Hematopoietic multipotent progenitor cell treated with erythropoietin and hydrocortisone succinate and interleukin-3 and kit ligand, for 4 days (in vitro differentiated cells): ENCODE results near the gene STMND1.
A peak's percentile ranks its signal among the peaks of the same experiment; 100 is the strongest.
"Not testable (repeated sequence)": the region's sequence is repeated elsewhere in the genome, so short reads cannot be mapped to it uniquely, and the experiment has no call there.

Experiments used
- DNase-seq: peaks from one replicate; pipeline ENCODE4 v3.0.0-alpha.2; 2015

The STMND1 gene

DNA sequence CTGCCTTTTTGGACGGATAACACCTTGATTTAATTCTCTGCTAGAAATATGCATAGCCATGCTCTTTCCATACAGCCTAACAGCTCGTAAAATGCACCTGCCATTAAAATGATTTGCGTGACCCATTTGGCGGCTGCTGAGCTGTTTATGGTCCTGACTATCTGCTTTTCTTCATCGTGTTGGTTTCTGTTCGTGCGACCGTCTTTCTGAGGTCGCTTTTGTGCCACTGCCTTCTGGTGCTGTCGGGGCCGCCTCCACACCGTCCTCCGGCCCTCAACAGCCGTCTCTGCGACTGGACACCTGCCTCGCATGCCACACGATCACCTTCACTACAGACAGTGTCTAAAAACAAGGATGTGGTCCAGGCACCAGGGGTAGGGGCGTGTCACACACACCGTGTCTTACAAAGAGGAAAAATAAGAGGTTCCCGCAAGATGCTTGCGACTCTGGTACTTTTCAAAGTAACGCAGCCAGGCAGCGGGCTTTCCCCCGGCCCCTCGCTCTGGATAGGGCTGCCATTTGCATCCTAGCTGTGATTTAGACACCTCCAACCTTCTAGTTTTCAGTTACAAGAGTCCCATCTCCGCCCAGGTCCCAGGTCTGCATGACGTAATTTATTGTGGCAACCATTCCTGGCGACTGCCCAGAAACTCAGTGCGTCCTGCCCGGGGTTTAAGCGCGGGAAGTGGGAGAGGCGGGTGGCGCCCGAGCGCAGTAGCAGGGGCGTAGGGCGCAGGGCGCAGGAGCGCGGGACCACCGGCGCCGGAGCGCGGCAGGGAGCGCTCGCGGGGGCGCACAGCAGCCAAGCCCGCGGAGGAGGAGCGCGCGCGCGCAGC, at the start of gene STMND1:
TSS of gene STMND1 (plus strand) at position 629 of the 836 bp plus-strand sequence. CDS start 208 bp downstream, outside the sequence.
- peak; percentile 46 for DNase-seq

DNA sequence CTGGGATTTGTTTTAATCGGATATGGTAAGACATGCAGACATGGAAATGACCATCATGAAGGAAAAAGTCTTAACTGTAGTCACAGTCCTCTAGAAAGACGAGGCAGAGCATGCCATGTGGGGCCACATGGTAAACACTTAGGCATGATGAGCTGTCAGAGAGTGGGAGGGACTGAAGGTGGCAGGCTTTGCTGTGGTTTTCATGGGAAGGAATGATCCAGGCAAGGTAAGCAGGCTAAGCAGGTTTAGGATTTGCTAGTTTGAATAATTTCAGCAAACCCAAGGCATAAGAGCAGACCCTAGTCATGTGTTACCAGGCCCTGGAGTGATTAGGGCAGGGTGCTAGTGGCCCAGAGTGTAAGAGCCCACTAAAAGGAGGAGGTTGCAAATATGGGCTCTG, 47.2 kb upstream of the STMND1 start:
- DNase-seq, result no peak

DNA sequence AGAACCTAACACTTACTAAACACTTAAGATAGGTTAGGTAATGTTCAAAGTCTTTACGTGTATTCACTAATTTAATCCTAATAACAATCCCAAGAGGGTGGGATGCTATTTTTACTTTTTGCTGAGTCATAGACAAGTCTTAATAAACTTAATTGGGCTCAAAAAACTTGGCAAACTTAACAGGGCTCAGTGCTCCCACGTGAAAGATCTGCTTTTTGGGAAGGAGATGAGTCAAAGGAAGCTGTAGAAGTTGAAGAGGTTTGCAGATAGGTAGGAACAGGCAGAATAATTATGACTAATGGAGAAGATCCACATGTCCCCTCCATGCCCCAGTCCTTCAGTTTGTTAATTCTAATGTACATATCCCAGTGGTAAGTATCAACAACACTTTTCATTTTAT, 44.5 kb upstream of the STMND1 start:
- no peak for DNase-seq

DNA sequence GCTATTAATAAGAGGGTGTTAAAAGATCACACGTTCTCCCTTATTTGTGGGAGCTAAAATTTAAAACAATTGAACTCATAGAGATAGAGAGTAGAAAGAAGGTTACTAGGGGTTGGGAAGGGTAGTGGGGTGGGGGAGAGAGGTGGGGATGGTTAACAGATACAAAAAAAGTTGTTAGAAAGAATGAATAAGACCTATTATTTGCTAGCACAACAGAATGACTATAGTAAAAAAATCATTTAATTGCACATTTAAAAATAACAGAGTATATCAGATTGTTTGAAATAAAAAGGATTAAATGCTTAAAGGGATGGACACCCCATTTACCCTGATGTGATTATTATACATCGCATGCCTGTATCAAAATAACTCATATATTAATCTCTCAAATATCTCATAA, 43.3 kb upstream of the STMND1 start:
- no peak for DNase-seq

DNA sequence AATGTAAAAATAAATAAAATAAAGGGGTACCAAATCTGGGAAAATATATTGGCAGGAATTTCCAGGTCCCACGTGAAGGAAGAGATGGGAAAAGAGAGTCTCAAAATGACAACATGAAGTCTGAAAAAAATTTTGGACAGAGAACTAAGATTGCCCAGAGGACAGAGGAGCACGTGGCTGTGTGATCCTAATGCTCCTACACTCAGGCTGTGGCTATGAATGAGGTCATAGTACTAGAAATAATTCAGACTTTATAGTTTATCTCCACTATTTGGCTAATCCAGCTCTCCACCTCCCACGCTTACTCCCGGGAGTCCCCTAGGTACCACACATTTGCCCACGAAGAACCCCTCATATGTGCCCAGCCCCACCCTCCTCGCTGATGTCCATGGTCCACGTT, 42.8 kb upstream of the STMND1 start:
- no peak for DNase-seq

DNA sequence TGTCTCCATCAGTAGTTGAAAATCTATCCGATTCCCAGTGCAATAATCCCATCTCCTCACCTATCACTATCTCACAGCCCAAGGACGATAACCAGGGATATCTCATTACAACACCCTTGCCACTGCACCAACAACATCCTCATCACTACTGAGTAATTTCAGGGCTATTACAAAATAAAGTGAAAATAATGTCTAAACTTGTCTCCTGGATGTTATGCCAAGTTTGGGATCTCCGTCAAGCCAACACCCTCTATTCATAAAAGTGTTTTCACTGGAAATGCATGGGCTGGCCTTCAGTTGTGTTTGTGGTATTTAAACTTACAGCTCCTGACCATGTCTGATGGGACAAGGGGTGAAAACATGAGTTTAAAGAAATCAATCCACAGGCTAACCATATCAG, 42.0 kb upstream of the STMND1 start:
- DNase-seq, result no peak

DNA sequence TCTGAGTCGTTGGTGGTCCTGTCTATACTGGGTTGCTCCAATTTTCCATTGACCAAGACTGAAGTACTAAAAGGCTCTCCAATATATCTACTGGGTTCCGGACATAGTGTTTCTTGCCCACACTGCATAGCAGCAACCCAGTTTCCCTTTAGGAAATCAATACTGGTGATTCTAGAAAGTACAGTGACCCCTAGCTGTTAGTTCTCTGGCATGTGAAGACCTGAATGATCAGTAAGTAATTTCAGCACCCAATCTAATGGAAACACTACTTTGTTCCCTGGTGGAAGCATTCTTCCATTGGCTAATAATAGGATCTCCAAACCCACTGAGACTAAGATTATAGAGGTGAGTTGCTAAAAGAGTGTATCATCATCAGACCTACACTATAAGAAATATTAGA, 40.8 kb upstream of the STMND1 start:
- no peak for DNase-seq

DNA sequence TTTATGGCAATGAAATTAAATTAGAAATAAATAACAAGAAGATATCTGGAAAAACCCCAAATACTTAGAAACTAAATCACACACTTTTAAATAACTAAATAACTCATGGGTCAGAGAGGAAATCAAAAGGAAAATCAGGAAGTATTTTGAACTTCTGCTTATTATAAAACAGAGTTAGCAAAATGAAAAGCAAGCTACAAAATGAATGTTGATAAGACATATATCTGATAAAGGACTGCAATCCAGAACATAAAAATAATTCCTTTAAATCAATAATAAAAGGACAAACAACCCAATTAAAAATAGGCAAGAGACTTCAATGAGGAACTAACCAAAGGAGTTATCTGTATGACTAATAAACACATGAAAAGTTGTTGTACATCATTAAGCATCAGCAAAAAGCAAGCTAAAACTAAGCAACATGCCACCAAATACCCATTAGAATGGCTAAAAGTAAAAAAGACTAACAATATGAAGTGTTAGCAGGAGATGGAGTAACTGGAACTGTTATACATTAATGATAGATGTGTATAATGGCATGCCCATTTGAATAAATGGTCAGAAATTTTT, 38.9 kb upstream of the STMND1 start:
- no peak for DNase-seq

DNA sequence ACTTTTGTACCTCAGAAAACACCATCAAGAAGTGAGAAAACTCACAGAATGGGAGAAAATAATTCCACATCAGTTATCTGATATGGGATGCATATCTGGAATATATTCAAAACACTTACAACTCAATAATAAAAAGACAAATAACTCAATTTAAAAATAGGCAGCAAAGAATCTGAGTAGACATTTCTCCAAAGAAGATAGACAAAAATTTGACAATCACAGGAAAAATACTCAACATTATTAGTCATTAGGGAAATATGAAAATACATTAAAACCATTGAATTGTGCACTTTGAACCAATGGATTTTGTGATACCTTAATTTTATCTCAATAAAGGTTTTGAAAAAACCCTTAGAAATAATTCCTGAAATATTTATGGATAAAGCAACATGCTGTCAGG, 36.9 kb upstream of the STMND1 start:
- no peak for DNase-seq

DNA sequence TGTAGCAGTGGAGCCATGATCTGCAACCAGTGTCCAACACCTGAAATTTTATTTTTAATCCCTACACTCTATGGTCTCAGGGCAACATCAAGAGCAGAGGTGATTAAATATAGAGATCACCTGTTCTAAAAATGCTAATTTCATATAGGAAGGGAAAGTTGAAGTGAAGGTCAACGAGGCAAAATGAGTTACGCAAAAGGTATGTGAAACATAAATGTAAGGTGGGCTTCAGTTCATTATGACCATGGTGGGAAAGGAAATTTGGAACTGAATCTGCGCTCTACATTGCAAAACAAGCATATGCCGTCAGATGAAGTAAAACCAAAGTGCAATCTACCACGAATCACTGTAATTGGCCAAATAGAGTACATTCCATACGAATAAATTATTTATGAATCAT, 35.2 kb upstream of the STMND1 start:
- DNase-seq, result no peak

DNA sequence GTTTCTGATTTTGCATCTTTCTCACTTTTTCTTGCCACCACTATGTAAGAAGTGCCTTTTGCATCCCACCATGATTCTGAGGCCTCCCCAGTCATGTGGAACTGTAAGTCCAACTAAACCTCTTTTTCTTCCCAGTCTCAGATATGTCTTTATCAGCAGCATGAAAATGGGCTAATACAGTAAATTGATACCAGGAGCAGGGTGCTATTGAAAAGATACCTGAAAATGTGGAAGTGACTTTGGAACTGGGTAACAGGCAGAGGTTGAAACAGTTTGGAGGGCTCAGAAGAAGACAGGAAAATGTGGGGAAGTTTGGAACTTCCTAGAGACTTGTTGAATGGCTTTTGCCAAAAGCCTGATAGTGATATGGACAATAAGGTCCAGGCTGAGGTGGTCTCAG, 32.9 kb upstream of the STMND1 start:
- DNase-seq, result not testable (repeated sequence)

DNA sequence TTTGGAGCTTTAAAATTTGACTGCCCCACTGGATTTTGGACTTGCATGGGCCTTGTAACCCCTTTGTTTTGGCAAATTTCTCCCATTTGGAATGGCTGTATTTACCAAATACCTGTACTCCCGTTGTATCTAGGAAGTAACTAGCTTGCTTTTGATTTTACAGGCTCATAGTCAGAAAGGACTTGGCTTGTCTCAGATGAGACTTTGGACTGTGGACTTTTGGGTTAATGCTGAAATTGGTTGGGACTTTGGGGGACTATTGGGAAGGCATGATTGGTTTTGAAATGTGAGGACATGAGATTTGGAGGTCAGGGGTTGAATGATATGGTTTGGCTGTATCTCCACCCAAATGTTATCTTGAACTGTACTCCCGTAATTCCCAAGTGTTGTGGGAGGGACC, 31.4 kb upstream of the STMND1 start:
- not testable (repeated sequence) for DNase-seq

DNA sequence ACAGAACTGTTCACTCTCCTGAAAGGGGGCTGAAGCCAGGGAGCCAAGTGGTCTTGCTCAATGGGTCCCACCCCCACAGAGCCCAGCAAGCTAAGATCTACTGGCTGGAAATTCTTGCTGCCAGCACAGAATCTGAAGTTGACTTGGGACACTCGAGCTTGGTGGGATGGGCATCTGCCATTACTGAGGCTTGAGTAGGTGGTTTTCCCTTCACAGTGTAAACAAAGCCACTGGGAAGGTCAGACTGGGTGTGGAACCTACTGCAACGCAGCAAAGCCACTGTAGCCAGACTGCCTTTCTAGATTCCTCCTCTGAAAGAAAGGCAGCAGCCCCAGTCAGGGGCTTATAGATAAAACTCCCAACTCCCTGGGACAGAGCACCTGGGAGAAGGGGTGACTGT, 28.3 kb upstream of the STMND1 start:
- DNase-seq, result not testable (repeated sequence)

DNA sequence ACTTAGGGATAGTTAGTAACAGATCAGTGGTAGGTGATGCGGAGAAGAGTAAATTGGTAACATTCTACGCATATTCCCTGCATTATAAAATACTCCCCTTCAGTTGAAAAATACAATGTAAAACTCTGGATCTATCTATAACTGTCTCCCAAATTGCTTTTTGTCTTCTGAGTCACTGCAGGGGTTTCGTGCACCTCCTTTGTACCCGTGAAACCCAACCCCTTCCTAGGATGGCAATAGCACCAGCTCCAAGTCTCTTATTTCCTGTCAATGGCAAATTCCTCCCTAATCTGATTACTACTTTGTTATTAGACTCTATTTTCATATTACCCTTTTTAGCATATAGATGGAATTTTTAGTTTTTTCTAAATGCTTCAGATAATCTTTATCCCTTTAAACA, 20.6 kb upstream of the STMND1 start:
- no peak for DNase-seq

DNA sequence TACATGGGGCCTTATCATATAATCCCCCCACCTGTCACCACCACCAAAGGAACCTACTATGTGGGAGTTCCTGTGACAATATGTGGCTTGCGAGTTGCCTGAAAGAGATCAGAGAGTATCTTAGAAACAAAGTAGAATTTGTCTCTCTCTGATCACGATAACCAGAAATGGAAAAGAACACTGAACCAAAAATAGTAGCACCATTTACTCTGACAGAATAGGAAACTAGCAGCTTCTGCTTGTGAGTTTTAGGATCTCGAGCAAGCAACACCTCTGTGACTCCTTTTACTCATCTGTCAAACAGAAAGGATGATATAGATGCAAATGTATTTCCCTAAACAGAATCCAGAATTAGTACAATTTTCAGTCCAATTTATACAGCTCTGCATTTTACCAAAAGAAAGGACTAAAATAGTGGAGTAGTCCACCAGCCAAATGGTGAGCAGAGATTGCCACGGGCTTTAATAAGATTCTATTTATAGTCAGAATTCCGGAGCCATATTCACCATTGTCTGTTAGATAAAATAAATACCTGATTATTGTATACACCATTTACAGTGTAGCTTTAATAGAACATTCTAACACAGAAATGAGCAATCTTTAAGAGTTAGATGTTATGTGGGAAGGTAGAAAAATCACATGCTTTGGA, 19.9 kb upstream of the STMND1 start:
- no peak for DNase-seq

DNA sequence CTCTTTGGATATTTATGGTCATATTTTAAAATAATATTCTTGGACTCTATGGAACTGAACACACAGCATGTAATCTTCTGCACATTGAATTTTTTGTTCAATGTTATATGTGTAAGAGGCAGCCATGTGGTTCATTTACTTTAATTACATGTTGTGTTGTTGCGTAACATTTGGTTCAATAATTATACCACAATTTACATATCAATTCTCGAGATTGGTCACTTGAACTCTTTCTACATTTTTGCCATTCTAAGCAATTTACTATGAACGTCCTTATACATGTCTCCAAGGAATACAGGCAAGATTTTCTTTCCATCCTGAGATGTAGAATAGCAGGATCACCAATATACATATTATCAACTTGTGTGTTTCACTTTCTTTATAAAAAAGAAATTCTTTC, 18.5 kb upstream of the STMND1 start:
- DNase-seq, result no peak

DNA sequence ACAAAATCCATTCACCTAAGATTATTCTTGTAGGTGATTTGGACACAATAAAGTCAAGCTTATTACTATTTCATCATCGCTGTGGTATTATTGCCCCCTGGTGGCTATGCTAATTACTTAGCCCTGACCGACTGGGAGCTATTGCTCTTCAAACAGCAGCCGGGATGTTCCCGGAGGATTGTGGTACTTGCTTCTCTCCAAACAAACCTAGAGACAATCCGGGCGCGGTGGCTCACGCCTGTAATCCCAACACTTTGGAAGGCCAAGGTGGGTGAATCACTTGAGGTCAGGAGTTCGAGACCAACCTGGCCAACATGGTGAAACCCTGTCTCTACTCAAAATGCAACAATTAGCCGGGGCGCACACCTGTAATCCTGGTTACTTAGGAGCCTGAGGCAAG, 15.4 kb upstream of the STMND1 start:
- DNase-seq, result peak; percentile 76

DNA sequence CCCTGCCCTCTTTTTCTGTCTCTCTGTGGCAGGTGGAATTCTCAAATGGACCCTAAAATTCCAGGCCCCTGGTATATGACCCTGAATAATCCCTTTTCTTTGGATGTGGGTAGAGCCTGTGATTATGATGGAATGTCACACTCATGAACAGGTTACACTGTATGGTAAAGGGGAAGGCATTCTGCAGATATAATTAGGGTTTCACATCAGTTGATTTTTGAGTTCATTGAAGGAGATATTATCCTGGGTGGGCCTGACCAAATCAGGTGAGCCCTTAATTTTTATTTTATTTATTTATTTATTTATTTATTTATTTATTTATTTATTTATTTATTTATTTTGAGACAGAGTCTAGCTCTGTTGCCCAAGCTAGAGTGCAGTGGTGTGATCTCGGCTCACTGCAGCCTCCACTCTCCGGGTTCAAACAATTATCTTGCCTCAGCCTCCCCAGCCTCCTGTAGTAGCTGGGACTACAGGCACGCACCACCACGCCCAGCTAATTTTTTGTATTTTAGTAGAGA, 13.7 kb upstream of the STMND1 start:
- no peak for DNase-seq

DNA sequence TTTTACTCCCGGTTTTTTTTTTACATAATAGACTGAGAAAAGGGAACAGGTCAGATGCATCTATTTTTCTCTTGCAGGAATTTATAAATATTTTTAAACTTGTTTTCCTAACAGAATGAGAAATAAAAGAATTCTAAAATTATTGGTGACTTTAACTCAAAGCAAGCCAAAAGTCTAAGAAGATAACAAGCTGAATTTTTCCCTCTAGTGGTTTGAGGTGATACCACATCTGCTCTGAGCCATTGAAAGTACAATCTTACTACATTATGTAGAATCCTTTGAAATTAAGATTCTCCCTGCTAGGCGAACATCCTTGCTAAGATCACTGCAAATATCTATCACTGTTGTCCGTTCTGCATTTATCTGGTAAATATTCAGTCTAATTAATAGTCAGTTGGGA, 10.7 kb upstream of the STMND1 start:
- DNase-seq, result peak; percentile 32

DNA sequence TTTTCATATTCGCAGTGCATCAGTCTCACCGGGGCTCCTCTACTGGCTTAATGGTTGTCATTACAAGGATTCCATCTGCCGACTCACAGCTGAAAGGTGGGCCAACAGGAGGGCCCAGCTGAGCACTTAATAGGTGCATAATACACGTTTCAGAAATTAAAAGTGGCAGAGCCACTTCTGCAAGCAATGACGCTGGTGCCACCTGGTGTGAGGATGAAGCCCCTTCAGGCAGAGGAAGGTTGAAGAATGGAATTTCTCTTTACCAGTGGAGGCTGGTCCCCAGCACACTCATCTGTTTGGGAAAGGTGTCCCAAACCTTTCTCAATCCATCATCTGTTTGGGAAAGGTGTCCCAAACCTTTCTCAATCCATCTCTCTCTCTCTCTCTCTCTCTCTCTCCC, 8.2 kb upstream of the STMND1 start:
- peak; percentile 43 for DNase-seq

DNA sequence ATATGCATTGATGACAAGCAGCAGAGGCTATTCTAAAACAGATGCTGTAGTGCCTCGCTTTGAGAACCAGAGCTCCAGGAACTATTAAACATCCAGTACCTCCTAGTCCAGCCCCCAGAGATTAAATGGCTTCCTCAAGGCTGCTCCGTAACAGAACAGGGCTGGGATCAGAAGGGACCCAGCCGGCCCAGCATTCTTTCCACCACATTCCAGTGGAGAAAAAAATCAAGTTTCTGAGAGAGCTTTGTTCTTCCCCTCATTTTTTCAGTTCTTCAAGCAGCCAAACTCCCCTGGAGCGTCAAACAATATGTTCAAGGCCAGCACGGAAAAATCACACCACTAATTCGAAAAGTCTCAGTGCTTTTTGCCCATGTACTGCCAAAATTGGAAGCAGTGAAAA, 5.8 kb upstream of the STMND1 start:
- no peak for DNase-seq

DNA sequence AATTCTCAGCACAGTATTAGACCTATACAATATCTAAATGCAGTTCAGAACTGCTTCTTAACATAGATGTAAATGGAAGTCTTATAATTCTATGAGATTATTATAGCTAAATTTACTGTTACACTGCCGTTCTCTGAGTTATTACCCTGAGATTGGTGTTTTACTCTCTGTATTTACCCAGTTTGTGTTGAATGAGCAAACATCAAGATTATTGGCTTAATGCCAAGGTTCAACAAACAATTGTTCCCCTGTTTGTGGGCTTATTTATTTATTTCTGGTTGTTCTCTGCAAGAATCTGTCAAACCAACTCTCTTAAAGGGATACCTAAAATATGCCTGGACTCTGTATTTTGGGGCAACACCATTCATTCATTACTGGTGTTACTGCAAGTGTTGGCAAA, 5.2 kb upstream of the STMND1 start:
- DNase-seq, result no peak

DNA sequence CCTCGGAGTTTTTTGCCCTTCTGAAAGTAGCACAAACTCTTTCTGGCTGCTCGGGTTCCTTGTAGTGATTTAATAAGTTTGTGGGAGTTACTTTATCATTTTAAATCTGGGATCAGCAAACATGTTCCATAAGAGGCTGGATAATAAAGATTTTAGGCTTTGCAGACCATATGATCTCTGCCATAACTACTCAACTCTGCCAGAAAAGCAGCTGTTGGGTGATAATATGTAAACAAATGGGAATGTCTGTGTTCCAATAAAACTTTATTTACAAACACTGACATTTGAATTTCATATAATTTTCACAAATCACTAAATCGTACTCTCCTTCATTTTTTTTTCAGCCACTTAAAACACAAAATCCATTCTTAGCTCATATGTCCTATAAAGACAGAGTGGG, 3.9 kb upstream of the STMND1 start:
- no peak for DNase-seq

DNA sequence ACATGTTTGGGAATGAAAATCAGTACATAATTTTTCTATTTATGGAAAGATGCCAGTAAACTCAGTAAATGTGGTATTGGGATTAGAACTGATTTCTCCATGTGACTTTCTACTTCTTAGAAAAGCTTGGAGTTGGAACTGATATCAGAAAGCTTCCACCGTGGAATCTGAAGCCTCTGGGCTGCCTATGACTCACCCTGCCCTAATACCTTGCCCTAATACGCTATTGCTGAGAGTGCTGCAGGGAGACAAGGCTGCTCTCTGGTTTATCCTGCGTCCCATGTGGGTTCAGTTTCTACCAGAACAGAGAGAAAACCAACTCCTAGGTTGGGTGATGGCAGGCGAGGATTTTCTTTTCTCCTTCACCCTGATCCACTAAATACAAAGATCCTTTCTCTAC, 3.3 kb upstream of the STMND1 start:
- DNase-seq, result no peak
